Esophagus squamous epithelium (tissue), 5 donors: ENCODE results near the gene CABP4. TPM values are rescaled to one million over a fixed set of nuclear protein-coding genes. Genes with fewer than 3 reads are reported as not detected.

Experiments used
- DNase-seq: peaks from one replicate; lab custom pipeline; 2025; lab: John Stamatoyannopoulos, UW
- H3K27ac ChIP-seq, 4 donors: fragments of 200-600 bp; sonication (generic); one replicate each; pipeline ENCODE4 v1.5.1; 2016 to 2019; ENCODE audit warnings: mild to moderate bottlenecking in 1 of 4
- H3K27me3 ChIP-seq, 4 donors: fragments of 200-600 bp; sonication (generic); 1 replicate in 3 of 4; 2 replicates in 1 of 4; pipeline versions ENCODE4 v1.5.1 to v1.6.0; 2017 to 2021; ENCODE audit warnings: antibody characterized with exemption in 1 of 4
- H3K36me3 ChIP-seq, 3 donors: fragments of 200-600 bp; sonication (generic); one replicate each; pipeline ENCODE4 v1.5.1; 2016 to 2019
- H3K4me1 ChIP-seq, 3 donors: fragments of 200-600 bp; sonication (generic); one replicate each; pipeline ENCODE4 v1.5.1; 2017 to 2019
- H3K4me3 ChIP-seq, 4 donors: fragments of 200-600 bp; sonication (generic); 1 replicate in 3 of 4; 2 replicates in 1 of 4; pipeline ENCODE4 v1.5.1; 2016 to 2019; ENCODE audit warnings: mild to moderate bottlenecking in 2 of 4, moderate library complexity in 1 of 4
- H3K9me3 ChIP-seq, 3 donors: fragments of 200-600 bp; sonication (generic); one replicate each; pipeline ENCODE4 v1.5.1; 2016 to 2019
- CTCF ChIP-seq, 6 experiments: fragments of 450-650 bp in 4 of 6; fragments of 200-600 bp in 2 of 6; sonication (generic) in 2 of 6; IDR thresholded peaks; one replicate each; pipeline ENCODE4 v1.5.1; 2016 to 2019; ENCODE audit warnings: antibody characterized with exemption in 6 of 6, mild to moderate bottlenecking in 4 of 6, moderate library complexity in 4 of 6
- POLR2A ChIP-seq, 4 donors: fragments of 450-650 bp; IDR thresholded peaks; one replicate each; pipeline ENCODE4 v1.6.1; 2017; ENCODE audit warnings: antibody characterized with exemption in 4 of 4, mild to moderate bottlenecking in 4 of 4, moderate library complexity in 3 of 4
- WGBS, 2 donors: methylation state at CpG; one replicate each; pipeline ENCODE4 v1.1.5; 2018; 5-methylcytosine and 5-hydroxymethylcytosine counted together
- intact Hi-C: fragments of 100-400 bp; cut with DNase I; formaldehyde crosslinking; loops from one replicate; pipeline ENCODE4 v1.15.0; 2022
- total RNA-seq, 4 donors: library from RNA; depleted of rRNA; stranded (reverse); fragments of >200 nt; gene quantifications; one replicate each; pipeline ENCODE4 v1.1.0, GENCODE V29; 2016
- donor health status: DM: yes; HTN: yes; CAD: no.

The CABP4 gene
- total RNA-seq, 4 donors from 2014 or later: 0.38 TPM; not detected in 3

GRCh38 chr11:67500831-67501715 lies 45.9 kb downstream of the CABP4 start:
- H3K36me3 ChIP-seq: peaks cover 4 to 67% (median 8%) of the 10 kb centered on the region in 3 donors
- intact Hi-C loops: loop anchor here (5.0 kb wide), 1 partner anchor 99 kb away; the partner anchor contains the start of genes PPP1CA and TBC1D10C
- H3K9me3 ChIP-seq: no peaks in the 10 kb centered on the region
- peaks cover 0 to 38% (median 0%) of the 10 kb centered on the region in 4 donors for H3K27me3 ChIP-seq
- 83 to 87% methylated on average over 7 to 9 of the region's 9 CpGs for WGBS, 2 donors
- peaks cover 12 to 31% (median 25%) of the 10 kb centered on the region in 3 donors for H3K4me1 ChIP-seq
- TF ChIP-seq POLR2A (IDR thresholded peaks at IDR 0.05): no peak
- TF ChIP-seq CTCF (IDR thresholded peaks at IDR 0.05): no peak
- H3K4me3 ChIP-seq: no peak overlapping the region
- H3K27ac ChIP-seq: no peak overlapping the region
- DNase-seq: no peak

- no peak overlapping the region for H3K4me3 ChIP-seq
- 95% methylated on average over 11 to 13 of the region's 18 CpGs for WGBS, 2 donors
- H3K27me3 ChIP-seq: peaks cover 0 to 38% (median 0%) of the 10 kb centered on the region in 4 donors
- peaks cover 20 to 39% (median 33%) of the 10 kb centered on the region in 3 donors for H3K4me1 ChIP-seq
- no peaks in the 10 kb centered on the region for H3K9me3 ChIP-seq
- TF ChIP-seq CTCF (IDR thresholded peaks at IDR 0.05) (no peak), POLR2A (IDR thresholded peaks at IDR 0.05) (no peak)
- intact Hi-C loops: loop anchor here (5.0 kb wide), 1 partner anchor 100 kb away; the partner anchor contains the start of genes PPP1CA and TBC1D10C
- H3K27ac ChIP-seq: no peak overlapping the region
- no peak for DNase-seq
- H3K36me3 ChIP-seq: peaks cover 4 to 64% (median 8%) of the 10 kb centered on the region in 3 donors
Measured at GRCh38 chr11:67501854-67502253, 46.7 kb downstream of the CABP4 start.

- 90 to 97% methylated on average over 2 to 7 of the region's 18 CpGs for WGBS, 2 donors
- intact Hi-C loops: loop anchor here (5.0 kb wide), 1 partner anchor 100 kb away; the partner anchor contains the start of genes PPP1CA and TBC1D10C
- no peak overlapping the region for H3K4me3 ChIP-seq
- peaks cover 4 to 60% (median 8%) of the 10 kb centered on the region in 3 donors for H3K36me3 ChIP-seq
- no peak overlapping the region for H3K27ac ChIP-seq
- H3K9me3 ChIP-seq: no peaks in the 10 kb centered on the region
- no peak for DNase-seq
- H3K27me3 ChIP-seq: peaks cover 0 to 38% (median 0%) of the 10 kb centered on the region in 4 donors
- H3K4me1 ChIP-seq: peaks cover 26 to 45% (median 39%) of the 10 kb centered on the region in 3 donors
- TF ChIP-seq POLR2A (IDR thresholded peaks at IDR 0.05) (no peak), CTCF (IDR thresholded peaks at IDR 0.05) (no peak)
Measured at GRCh38 chr11:67502328-67502979, 47.3 kb downstream of the CABP4 start.

- intact Hi-C loops: loop anchor here (5.0 kb wide), 1 partner anchor 101 kb away; the partner anchor contains the start of genes PPP1CA and TBC1D10C
- Histone ChIP-seq H3K9me3 (no peaks in the 10 kb centered on the region), H3K4me3 (peak overlapping the region; percentile 64 to 90 (median 68)), H3K4me1 (peaks cover 28 to 50% (median 41%) of the 10 kb centered on the region in 3 donors), H3K27me3 (peaks cover 0 to 38% (median 0%) of the 10 kb centered on the region in 4 donors), H3K36me3 (peaks cover 4 to 51% (median 8%) of the 10 kb centered on the region in 3 donors), H3K27ac (peak overlapping the region in 1 of 4 donors; percentile 96)
- 67 to 78% methylated on average over 9 to 15 of the region's 19 CpGs for WGBS, 2 donors
- DNase-seq: no peak
- no peak for TF ChIP-seq POLR2A (IDR thresholded peaks at IDR 0.05)
- TF ChIP-seq CTCF (IDR thresholded peaks at IDR 0.05): no peak
Measured at GRCh38 chr11:67503119-67504004, 48.2 kb downstream of the CABP4 start.
